ENCODE results near the gene CSRP1. TPM values are rescaled to one million over a fixed set of nuclear protein-coding genes. Genes with fewer than 3 reads are reported as not detected.

Gene CSRP1
- total RNA-seq, 1 donor from 2014 or later, result 317 TPM

DNA sequence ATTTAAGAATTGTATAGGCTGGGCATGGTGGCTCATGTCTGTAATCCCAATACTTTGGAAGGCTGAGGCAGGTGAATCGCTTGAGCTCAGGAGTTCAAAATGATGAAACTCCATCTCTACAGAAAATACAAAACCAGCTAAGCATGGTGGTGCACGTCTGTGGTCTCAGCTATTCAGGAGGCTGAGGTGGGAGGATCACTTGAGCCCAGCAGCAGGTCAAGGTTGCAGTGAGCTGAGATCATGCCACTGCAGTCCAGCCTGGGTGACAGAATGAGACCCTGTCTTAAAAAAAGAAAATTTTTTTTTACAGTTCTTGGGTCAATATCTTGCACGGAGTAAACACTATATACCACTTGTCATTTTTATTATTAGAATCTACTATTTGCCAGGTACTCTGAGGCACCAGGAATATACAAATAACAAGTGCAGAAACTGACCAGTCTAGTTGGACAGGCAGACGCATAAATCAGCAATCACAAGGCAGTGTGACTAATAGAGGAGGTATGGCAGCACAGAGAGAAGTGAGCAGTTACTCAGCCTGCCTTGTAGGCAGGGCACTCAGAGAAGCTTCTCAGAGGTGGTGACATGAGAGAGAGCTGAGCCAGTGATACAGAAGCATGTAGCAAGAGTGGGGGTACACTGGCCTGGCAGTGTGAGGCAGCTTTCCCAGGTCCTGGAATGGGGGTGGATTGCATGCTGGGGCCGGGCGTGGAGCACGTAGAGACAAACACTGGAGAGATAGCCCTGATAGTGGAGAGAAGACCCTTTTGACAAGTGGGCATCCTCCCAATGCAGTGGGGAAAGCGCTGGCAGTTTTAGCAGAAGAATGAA lies 45.9 kb downstream of the CSRP1 start:
- peak; percentile 97 for DNase-seq (ENCODE audit: low read depth)
- Histone ChIP-seq H3K9me3 (ENCODE audit: insufficient read depth, low read depth, low read length) (no peaks in the 10 kb centered on the region), H3K27ac (ENCODE audit: low read depth, low read length) (peak overlapping the region; percentile 99), H4K20me1 (ENCODE audit: insufficient read depth, low read length) (peaks cover 12% of the 10 kb centered on the region), H2AFZ (ENCODE audit: low read depth, low read length) (no peak overlapping the region), H3K4me2 (ENCODE audit: low read length) (peak overlapping the region; percentile 80), H3K79me2 (ENCODE audit: insufficient read depth, low read length) (peaks cover 20% of the 10 kb centered on the region), H3K36me3 (ENCODE audit: insufficient read depth, low read length) (peaks cover 13% of the 10 kb centered on the region), H3K4me3 (ENCODE audit: insufficient read depth, low read depth, low read length) (peak overlapping the region; percentile 26), H3K27me3 (ENCODE audit: insufficient read depth, low read length) (no peaks in the 10 kb centered on the region), H3K4me1 (ENCODE audit: insufficient read depth, low read length) (peaks cover 64% of the 10 kb centered on the region), H3K9ac (ENCODE audit: low read length) (peak overlapping the region; percentile 87)
- TF ChIP-seq, protein P1, sequence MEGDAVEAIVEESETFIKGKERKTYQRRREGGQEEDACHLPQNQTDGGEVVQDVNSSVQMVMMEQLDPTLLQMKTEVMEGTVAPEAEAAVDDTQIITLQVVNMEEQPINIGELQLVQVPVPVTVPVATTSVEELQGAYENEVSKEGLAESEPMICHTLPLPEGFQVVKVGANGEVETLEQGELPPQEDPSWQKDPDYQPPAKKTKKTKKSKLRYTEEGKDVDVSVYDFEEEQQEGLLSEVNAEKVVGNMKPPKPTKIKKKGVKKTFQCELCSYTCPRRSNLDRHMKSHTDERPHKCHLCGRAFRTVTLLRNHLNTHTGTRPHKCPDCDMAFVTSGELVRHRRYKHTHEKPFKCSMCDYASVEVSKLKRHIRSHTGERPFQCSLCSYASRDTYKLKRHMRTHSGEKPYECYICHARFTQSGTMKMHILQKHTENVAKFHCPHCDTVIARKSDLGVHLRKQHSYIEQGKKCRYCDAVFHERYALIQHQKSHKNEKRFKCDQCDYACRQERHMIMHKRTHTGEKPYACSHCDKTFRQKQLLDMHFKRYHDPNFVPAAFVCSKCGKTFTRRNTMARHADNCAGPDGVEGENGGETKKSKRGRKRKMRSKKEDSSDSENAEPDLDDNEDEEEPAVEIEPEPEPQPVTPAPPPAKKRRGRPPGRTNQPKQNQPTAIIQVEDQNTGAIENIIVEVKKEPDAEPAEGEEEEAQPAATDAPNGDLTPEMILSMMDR (IDR thresholded peaks at IDR 0.05; ENCODE audit: insufficient read depth, low read depth, low read length), result no peak
- Mint-ChIP-seq H3K27me3 (ENCODE audit: low read depth, unreplicated experiment) (no peaks in the 10 kb centered on the region), H3K4me1 (ENCODE audit: low read depth, unreplicated experiment) (peaks cover 71% of the 10 kb centered on the region), H3K36me3 (ENCODE audit: low read depth, unreplicated experiment) (peaks cover 5% of the 10 kb centered on the region), H3K27ac (ENCODE audit: unreplicated experiment) (peak overlapping the region; percentile 97), H3K4me3 (ENCODE audit: unreplicated experiment) (peak overlapping the region; percentile 62), H3K9me3 (ENCODE audit: unreplicated experiment) (no peaks in the 10 kb centered on the region)
- peak; percentile 98 for FAIRE-seq

- DNase-seq (ENCODE audit: low read depth) (no peak), FAIRE-seq (no peak)
- peaks cover 69% of the 10 kb centered on the region for H3K4me1 ChIP-seq (ENCODE audit: insufficient read depth, low read length)
- no peaks in the 10 kb centered on the region for H4K20me1 ChIP-seq (ENCODE audit: insufficient read depth, low read length)
- Mint-ChIP-seq H3K9me3 (ENCODE audit: unreplicated experiment) (no peaks in the 10 kb centered on the region), H3K4me3 (ENCODE audit: unreplicated experiment) (no peak overlapping the region), H3K27me3 (ENCODE audit: low read depth, unreplicated experiment) (no peaks in the 10 kb centered on the region), H3K27ac (ENCODE audit: unreplicated experiment) (no peak overlapping the region), H3K36me3 (ENCODE audit: low read depth, unreplicated experiment) (peaks cover 5% of the 10 kb centered on the region), H3K4me1 (ENCODE audit: low read depth, unreplicated experiment) (peaks cover 68% of the 10 kb centered on the region)
- H3K36me3 ChIP-seq (ENCODE audit: insufficient read depth, low read length), result peaks cover 6% of the 10 kb centered on the region
- no peak overlapping the region for H3K4me3 ChIP-seq (ENCODE audit: insufficient read depth, low read depth, low read length)
- TF ChIP-seq, protein P1 (IDR thresholded peaks at IDR 0.05; ENCODE audit: insufficient read depth, low read depth, low read length), result no peak
- TF ChIP-seq EZH2 (IDR thresholded peaks at IDR 0.05; ENCODE audit: insufficient read depth, low read length), result no peak
- no peak overlapping the region for H3K27ac ChIP-seq (ENCODE audit: low read depth, low read length)
- H3K79me2 ChIP-seq (ENCODE audit: insufficient read depth, low read length), result peaks cover 7% of the 10 kb centered on the region
- no peaks in the 10 kb centered on the region for H3K9me3 ChIP-seq (ENCODE audit: insufficient read depth, low read depth, low read length)
- H3K27me3 ChIP-seq (ENCODE audit: insufficient read depth, low read length), result no peaks in the 10 kb centered on the region
- no peak overlapping the region for H3K4me2 ChIP-seq (ENCODE audit: low read length)
- no peak overlapping the region for H2AFZ ChIP-seq (ENCODE audit: low read depth, low read length)
- no peak overlapping the region for H3K9ac ChIP-seq (ENCODE audit: low read length)
Observed at GRCh38 chr1:201459775-201460174, 47.1 kb downstream of the CSRP1 start.

- Mint-ChIP-seq H3K36me3 (ENCODE audit: low read depth, unreplicated experiment) (peaks cover 2% of the 10 kb centered on the region), H3K4me1 (ENCODE audit: low read depth, unreplicated experiment) (peaks cover 69% of the 10 kb centered on the region), H3K27ac (ENCODE audit: unreplicated experiment) (no peak overlapping the region), H3K9me3 (ENCODE audit: unreplicated experiment) (peaks cover 1% of the 10 kb centered on the region), H3K27me3 (ENCODE audit: low read depth, unreplicated experiment) (no peaks in the 10 kb centered on the region), H3K4me3 (ENCODE audit: unreplicated experiment) (no peak overlapping the region)
- FAIRE-seq (no peak), DNase-seq (ENCODE audit: low read depth) (no peak)
- H3K4me1 ChIP-seq (ENCODE audit: insufficient read depth, low read length), result peaks cover 77% of the 10 kb centered on the region
- no peak overlapping the region for H3K4me2 ChIP-seq (ENCODE audit: low read length)
- no peak overlapping the region for H3K9ac ChIP-seq (ENCODE audit: low read length)
- TF ChIP-seq EZH2 (IDR thresholded peaks at IDR 0.05; ENCODE audit: insufficient read depth, low read length), result no peak
- TF ChIP-seq, protein P1 (IDR thresholded peaks at IDR 0.05; ENCODE audit: insufficient read depth, low read depth, low read length), result no peak
- no peaks in the 10 kb centered on the region for H3K27me3 ChIP-seq (ENCODE audit: insufficient read depth, low read length)
- no peaks in the 10 kb centered on the region for H3K9me3 ChIP-seq (ENCODE audit: insufficient read depth, low read depth, low read length)
- no peak overlapping the region for H2AFZ ChIP-seq (ENCODE audit: low read depth, low read length)
- no peak overlapping the region for H3K27ac ChIP-seq (ENCODE audit: low read depth, low read length)
- no peaks in the 10 kb centered on the region for H3K36me3 ChIP-seq (ENCODE audit: insufficient read depth, low read length)
- H3K4me3 ChIP-seq (ENCODE audit: insufficient read depth, low read depth, low read length), result no peak overlapping the region
- H3K79me2 ChIP-seq (ENCODE audit: insufficient read depth, low read length), result peaks cover under 1% of the 10 kb centered on the region
- no peaks in the 10 kb centered on the region for H4K20me1 ChIP-seq (ENCODE audit: insufficient read depth, low read length)
Observed at GRCh38 chr1:201459052-201459451, 47.9 kb downstream of the CSRP1 start.

All from astrocyte (in vitro differentiated cells and primary cell).